ES-I3 (cell line): ENCODE measurements around the gene VPS41.

Experiments
- H3K36me3 ChIP-seq: 2 replicates; pipeline ENCODE4 v1.6.1; 2013; ENCODE audit warnings: mild to moderate bottlenecking, low read length, control low read depth, moderate library complexity; ENCODE audit not compliant: insufficient read depth
- H3K4me1 ChIP-seq: 2 replicates; pipeline ENCODE4 v1.6.1; 2013; ENCODE audit warnings: mild to moderate bottlenecking, control low read depth, low read length; ENCODE audit not compliant: insufficient read depth
- H3K9ac ChIP-seq: 2 replicates; pipeline ENCODE4 v1.6.1; 2013; ENCODE audit warnings: low read depth, mild to moderate bottlenecking, low read length, moderate library complexity
- H3K9me3 ChIP-seq: 2 replicates; pipeline ENCODE4 v1.6.1; 2013; ENCODE audit warnings: mild to moderate bottlenecking, low read length, moderate library complexity; ENCODE audit not compliant: control insufficient read depth, insufficient read depth

The VPS41 gene

GRCh38 chr7:38929460-38930171, 20.6 kb upstream of the VPS41 start:
- Histone ChIP-seq H3K4me1 (peaks cover 12% of the 10 kb centered on the region), H3K9ac (no peak overlapping the region), H3K9me3 (no peaks in the 10 kb centered on the region), H3K36me3 (no peaks in the 10 kb centered on the region)

GRCh38 chr7:38928506-38928905, 19.5 kb upstream of the VPS41 start:
- no peaks in the 10 kb centered on the region for H3K36me3 ChIP-seq
- H3K9me3 ChIP-seq: no peaks in the 10 kb centered on the region
- H3K4me1 ChIP-seq: peaks cover 12% of the 10 kb centered on the region
- H3K9ac ChIP-seq: no peak overlapping the region

- Histone ChIP-seq H3K4me1 (peaks cover 12% of the 10 kb centered on the region), H3K9me3 (no peaks in the 10 kb centered on the region), H3K36me3 (no peaks in the 10 kb centered on the region), H3K9ac (no peak overlapping the region)
These were observed 18.8 kb upstream of the VPS41 start for GRCh38 chr7:38927751-38928150.

GRCh38 chr7:38920731-38921130, 11.7 kb upstream of the VPS41 start:
- Histone ChIP-seq H3K9ac (no peak overlapping the region), H3K9me3 (no peaks in the 10 kb centered on the region), H3K36me3 (no peaks in the 10 kb centered on the region), H3K4me1 (no peaks in the 10 kb centered on the region)

DNA sequence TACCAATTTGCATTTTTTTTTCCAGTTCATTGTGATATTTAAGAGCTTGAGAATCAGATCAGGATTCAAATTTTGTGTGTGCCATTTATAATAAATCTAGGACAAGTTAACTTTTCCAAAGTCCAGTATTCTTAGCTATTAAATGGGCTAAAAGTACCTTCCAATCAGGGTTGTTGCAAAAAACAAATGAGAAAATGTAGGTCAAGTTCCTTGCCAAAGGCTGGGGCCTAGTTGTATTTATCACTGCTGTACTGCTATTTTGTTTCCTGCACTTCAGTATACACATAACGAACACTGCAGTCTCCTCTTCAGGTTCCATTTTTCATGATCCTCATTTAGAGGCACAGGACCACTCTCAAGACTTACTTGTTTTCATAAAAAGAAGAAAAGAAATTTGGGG, 7.4 kb upstream of the VPS41 start:
- H3K4me1 ChIP-seq: no peaks in the 10 kb centered on the region
- H3K9ac ChIP-seq: no peak overlapping the region
- no peaks in the 10 kb centered on the region for H3K9me3 ChIP-seq
- H3K36me3 ChIP-seq: no peaks in the 10 kb centered on the region

DNA sequence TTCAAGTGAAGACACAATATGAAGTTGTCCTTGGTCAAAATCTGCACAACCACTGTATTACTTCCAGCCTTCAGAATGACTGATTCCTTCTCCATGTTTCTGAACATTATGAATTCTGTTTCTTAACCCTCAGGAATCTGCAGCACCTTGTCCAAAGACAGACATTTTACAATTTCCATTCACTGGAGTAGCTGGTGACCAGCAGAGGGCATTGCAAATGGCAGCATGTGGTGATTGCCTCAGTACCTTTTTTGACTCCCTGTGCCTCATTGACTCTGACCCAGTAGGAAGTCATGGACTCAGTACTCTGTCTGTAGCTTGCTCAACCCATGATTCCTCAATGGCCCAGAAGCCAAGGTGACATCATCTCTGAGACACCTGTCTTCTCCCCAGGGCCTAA, 879 bp upstream of the VPS41 start:
- Histone ChIP-seq H3K9ac (no peak overlapping the region), H3K9me3 (no peaks in the 10 kb centered on the region), H3K36me3 (no peaks in the 10 kb centered on the region), H3K4me1 (no peaks in the 10 kb centered on the region; the same call in 1 of the 2 replicates)

DNA sequence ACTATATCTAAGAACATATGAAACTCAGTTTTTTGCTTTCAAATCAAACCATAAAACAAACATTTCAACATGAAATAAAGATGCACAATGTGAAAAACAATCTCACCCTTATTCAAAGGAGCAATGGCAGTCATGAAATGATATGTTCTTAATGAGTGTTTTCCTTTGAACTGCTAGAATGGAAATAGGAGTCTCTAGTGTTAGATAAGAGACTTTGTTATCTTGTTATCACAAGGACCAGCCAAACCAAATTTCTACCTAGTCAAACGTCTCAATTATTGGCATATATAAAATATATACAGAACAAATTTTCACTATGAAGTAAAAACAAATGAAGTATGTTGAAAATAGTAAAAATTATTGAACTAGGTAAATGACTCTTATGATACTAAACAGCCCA, 1.2 kb downstream of the VPS41 start:
- no peak overlapping the region; the same call in 1 of the 2 replicates for H3K9ac ChIP-seq
- no peaks in the 10 kb centered on the region for H3K36me3 ChIP-seq
- H3K4me1 ChIP-seq: no peaks in the 10 kb centered on the region; the same call in 1 of the 2 replicates
- H3K9me3 ChIP-seq: no peaks in the 10 kb centered on the region

- Histone ChIP-seq H3K36me3 (no peaks in the 10 kb centered on the region), H3K4me1 (no peaks in the 10 kb centered on the region; the same call in 1 of the 2 replicates), H3K9me3 (no peaks in the 10 kb centered on the region), H3K9ac (no peak overlapping the region)
These were observed 1.9 kb downstream of the VPS41 start for GRCh38 chr7:38907066-38907465.

- H3K9me3 ChIP-seq: no peaks in the 10 kb centered on the region
- H3K4me1 ChIP-seq: no peaks in the 10 kb centered on the region; the same call in 1 of the 2 replicates
- H3K36me3 ChIP-seq: no peaks in the 10 kb centered on the region
- no peak overlapping the region for H3K9ac ChIP-seq
These were observed 3.8 kb downstream of the VPS41 start for GRCh38 chr7:38905056-38905759.

GRCh38 chr7:38903057-38903456, 5.9 kb downstream of the VPS41 start:
- H3K4me1 ChIP-seq: no peaks in the 10 kb centered on the region; the same call in 1 of the 2 replicates
- no peaks in the 10 kb centered on the region for H3K9me3 ChIP-seq
- no peaks in the 10 kb centered on the region for H3K36me3 ChIP-seq
- H3K9ac ChIP-seq: no peak overlapping the region

DNA sequence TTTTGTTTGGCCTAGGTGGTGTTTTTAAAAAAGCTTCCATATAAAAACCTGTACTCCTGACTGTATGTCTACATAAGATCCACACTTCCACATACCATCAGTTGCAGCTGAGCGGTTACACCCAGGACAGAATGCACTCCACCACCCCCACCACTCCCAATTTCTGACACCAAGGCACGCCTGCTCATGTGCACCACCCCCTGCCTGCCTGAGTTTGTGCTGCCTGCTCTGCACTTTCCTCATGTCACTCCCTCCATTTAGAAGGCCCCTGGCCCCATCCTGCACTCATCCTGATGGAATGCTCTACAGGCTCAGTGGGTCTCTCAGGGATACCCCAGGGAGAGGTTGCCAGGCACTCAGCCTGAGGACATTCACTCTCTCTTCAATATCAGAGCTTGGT, 6.5 kb downstream of the VPS41 start:
- Histone ChIP-seq H3K9me3 (no peaks in the 10 kb centered on the region), H3K36me3 (no peaks in the 10 kb centered on the region), H3K9ac (no peak overlapping the region)

GRCh38 chr7:38893061-38893460, 15.9 kb downstream of the VPS41 start:
- H3K36me3 ChIP-seq: no peaks in the 10 kb centered on the region; the same call in 1 of the 2 replicates
- no peaks in the 10 kb centered on the region for H3K4me1 ChIP-seq
- no peaks in the 10 kb centered on the region for H3K9me3 ChIP-seq

More for the DNA sequence above, 6.5 kb downstream of the VPS41 start:
- no peaks in the 10 kb centered on the region for H3K4me1 ChIP-seq

DNA sequence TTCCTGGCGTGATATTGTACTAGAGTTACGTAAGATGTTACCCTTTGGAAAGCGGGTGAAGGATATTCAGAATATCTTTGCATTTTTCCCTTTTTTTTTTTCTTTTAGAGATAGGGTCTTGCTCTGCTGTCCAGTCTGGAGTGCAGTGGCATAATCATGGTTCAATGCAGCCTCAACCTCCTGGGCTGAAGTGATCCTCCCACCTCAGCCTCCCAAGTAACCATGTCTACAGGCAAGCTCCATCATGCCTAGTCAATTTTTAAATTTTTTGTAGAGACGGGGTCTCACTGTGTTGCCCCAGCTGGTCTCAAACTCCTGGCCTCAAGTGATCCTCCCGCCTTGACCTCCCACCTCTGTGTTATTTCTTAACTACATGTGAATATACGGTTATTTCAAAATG, 18.4 kb downstream of the VPS41 start:
- H3K9ac ChIP-seq: no peak overlapping the region
- H3K4me1 ChIP-seq: 0 out of 2 replicates have a peak, but pooled peaks cover 6% of the 10 kb centered on the region
- H3K9me3 ChIP-seq: no peaks in the 10 kb centered on the region
- H3K36me3 ChIP-seq: no peaks in the 10 kb centered on the region; the same call in 1 of the 2 replicates

More at GRCh38 chr7:38893061-38893460, 15.9 kb downstream of the VPS41 start:
- H3K9ac ChIP-seq: no peak overlapping the region

DNA sequence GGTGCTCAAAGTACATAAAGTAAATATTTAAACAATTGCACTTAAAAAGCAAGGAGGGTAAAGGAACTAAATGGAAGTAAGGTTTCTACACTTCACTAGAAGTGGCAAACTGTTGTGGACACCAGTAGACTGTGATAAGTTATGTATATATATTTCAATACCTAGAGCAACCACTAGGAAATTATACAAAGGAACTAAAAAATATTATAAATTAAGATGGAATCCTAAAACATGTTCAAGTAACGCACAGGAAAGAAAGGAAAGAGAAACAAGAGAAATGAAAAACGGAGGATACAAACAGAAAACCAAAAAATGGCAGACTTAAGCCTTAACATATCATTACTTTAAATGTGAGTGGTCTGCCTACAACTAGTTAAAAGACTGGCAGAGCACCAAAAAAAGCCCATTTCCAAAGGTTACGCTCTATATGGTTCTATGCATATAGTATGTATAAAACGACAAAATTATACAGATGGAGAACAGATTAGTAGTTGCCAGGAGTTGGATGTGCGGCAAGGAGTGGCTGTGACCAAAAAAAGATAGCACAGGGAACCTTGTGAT, 19.0 kb downstream of the VPS41 start:
- H3K4me1 ChIP-seq: 0 out of 2 replicates have a peak, but pooled peaks cover 6% of the 10 kb centered on the region
- no peaks in the 10 kb centered on the region; the same call in 1 of the 2 replicates for H3K36me3 ChIP-seq
- no peaks in the 10 kb centered on the region for H3K9me3 ChIP-seq
- no peak overlapping the region for H3K9ac ChIP-seq
